HL-60 (cell line): Measurements from ENCODE around the gene SGIP1.

Experiments used
- CTCF ChIP-seq: IDR thresholded peaks from one replicate; pipeline ENCODE4 v1.5.1; 2011; ENCODE audit warnings: low read length, control low read depth, inconsistent platforms; ENCODE audit not compliant: insufficient read depth
- GABPA ChIP-seq: IDR thresholded peaks from 2 replicates; pipeline ENCODE4 v1.6.1; 2012; ENCODE audit warnings: low read depth
- POLR2AphosphoS5 ChIP-seq: IDR thresholded peaks from 2 replicates; pipeline ENCODE4 v1.6.1; 2012; ENCODE audit warnings: low read depth
- TF ChIP-seq, protein P1 (sequence below): IDR thresholded peaks from 2 replicates; pipeline ENCODE4 v1.6.1; 2012; ENCODE audit warnings: low read depth; ENCODE audit not compliant: insufficient replicate concordance

DNA sequence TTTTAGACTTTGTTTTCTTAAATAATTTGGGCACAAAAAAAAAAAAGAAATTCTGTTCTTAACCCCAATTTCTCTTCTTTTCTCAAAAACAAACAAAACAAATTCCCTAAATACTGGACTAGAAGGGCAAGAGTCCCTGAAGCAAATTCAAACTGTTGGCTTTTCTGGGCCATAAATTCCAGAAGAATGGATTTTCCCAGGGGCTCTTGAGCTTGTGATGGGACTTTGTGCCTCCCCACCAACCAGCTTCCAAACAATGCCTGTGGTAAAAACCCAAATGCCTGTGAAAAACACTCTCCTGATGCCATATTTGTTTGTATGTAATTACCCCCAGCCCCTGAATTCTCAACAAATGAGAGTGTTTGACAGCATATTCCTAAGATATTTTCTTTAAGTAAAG, 55.4 kb downstream of the SGIP1 start:
- TF ChIP-seq POLR2AphosphoS5 (no peak), CTCF (no peak), GABPA (no peak)
- TF ChIP-seq, protein P1, sequence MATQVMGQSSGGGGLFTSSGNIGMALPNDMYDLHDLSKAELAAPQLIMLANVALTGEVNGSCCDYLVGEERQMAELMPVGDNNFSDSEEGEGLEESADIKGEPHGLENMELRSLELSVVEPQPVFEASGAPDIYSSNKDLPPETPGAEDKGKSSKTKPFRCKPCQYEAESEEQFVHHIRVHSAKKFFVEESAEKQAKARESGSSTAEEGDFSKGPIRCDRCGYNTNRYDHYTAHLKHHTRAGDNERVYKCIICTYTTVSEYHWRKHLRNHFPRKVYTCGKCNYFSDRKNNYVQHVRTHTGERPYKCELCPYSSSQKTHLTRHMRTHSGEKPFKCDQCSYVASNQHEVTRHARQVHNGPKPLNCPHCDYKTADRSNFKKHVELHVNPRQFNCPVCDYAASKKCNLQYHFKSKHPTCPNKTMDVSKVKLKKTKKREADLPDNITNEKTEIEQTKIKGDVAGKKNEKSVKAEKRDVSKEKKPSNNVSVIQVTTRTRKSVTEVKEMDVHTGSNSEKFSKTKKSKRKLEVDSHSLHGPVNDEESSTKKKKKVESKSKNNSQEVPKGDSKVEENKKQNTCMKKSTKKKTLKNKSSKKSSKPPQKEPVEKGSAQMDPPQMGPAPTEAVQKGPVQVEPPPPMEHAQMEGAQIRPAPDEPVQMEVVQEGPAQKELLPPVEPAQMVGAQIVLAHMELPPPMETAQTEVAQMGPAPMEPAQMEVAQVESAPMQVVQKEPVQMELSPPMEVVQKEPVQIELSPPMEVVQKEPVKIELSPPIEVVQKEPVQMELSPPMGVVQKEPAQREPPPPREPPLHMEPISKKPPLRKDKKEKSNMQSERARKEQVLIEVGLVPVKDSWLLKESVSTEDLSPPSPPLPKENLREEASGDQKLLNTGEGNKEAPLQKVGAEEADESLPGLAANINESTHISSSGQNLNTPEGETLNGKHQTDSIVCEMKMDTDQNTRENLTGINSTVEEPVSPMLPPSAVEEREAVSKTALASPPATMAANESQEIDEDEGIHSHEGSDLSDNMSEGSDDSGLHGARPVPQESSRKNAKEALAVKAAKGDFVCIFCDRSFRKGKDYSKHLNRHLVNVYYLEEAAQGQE, result no peak
